Measurements from ENCODE around the gene PPP3R1. TPM values are rescaled to one million over a fixed set of nuclear protein-coding genes. Genes with fewer than 3 reads are reported as not detected.

Gene PPP3R1
- polyA plus RNA-seq (2011; rRNA removed) (5.2 and 12.1 TPM in 2 replicates), polyA minus RNA-seq (2011; rRNA and poly(A)+ RNA removed) (7.4 and 15.8 TPM in 2 replicates)

- peak within 1 kb of the TSS; percentile 91 for H3K4me3 ChIP-seq (ENCODE audit: low read depth, low read length)
- no peaks in the 10 kb centered on the region for H3K36me3 ChIP-seq (ENCODE audit: control insufficient read depth, insufficient read depth, low read length)
- H3K27me3 ChIP-seq (ENCODE audit: control insufficient read depth, insufficient read depth, low read length) = no peaks in the 10 kb centered on the region
- ChIA-PET CTCF (interaction anchor here (0.6 to 2.4 kb wide), 7 partner anchors 8 to 188 kb away, joined by 3 to 8 read pairs (median 5); no protein-coding TSS in a partner anchor), POLR2A (interaction anchor here (0.5 to 1.2 kb wide), 4 partner anchors 16 to 496 kb away, joined by 3 to 5 read pairs (median 4); partner anchors contain the start of gene CNRIP1)
- peak; percentile 76 for DNase-seq (ENCODE audit: low read depth)
- TF ChIP-seq, protein P1, sequence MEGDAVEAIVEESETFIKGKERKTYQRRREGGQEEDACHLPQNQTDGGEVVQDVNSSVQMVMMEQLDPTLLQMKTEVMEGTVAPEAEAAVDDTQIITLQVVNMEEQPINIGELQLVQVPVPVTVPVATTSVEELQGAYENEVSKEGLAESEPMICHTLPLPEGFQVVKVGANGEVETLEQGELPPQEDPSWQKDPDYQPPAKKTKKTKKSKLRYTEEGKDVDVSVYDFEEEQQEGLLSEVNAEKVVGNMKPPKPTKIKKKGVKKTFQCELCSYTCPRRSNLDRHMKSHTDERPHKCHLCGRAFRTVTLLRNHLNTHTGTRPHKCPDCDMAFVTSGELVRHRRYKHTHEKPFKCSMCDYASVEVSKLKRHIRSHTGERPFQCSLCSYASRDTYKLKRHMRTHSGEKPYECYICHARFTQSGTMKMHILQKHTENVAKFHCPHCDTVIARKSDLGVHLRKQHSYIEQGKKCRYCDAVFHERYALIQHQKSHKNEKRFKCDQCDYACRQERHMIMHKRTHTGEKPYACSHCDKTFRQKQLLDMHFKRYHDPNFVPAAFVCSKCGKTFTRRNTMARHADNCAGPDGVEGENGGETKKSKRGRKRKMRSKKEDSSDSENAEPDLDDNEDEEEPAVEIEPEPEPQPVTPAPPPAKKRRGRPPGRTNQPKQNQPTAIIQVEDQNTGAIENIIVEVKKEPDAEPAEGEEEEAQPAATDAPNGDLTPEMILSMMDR (IDR thresholded peaks at IDR 0.05; ENCODE audit: insufficient read depth, low read depth, low read length) = no peak
These were observed at the start of gene PPP3R1 for GRCh38 chr2:68252400-68253218. PPP3R1 (minus strand) TSS chr2:68252532; CDS start chr2:68252127, 405 bp downstream.

DNA sequence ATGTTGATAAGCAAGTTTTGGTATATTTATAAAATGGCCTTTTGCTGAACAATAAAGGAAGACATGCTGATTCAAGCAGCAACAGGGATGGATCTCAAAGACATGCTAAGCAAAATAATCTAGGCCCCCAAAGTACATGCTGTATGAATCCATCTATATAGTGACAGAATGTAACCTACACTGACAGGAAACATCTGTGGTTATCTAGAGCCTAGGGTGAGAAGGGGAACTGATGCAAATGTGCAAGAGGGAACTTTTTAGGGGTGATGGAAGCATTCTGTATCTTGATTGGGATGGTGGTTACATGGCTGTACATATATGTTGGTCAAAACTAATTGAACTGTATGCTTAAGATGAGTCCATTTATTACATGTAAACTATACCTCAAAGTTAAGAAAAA lies 43.2 kb upstream of the PPP3R1 start:
- Histone ChIP-seq H3K4me3 (ENCODE audit: low read depth, low read length) (no peak overlapping the region), H3K36me3 (ENCODE audit: control insufficient read depth, insufficient read depth, low read length) (no peaks in the 10 kb centered on the region), H3K27me3 (ENCODE audit: control insufficient read depth, insufficient read depth, low read length) (no peaks in the 10 kb centered on the region)
- TF ChIP-seq, protein P1 (IDR thresholded peaks at IDR 0.05; ENCODE audit: insufficient read depth, low read depth, low read length) = no peak
- CTCF ChIA-PET = interaction anchor here (1.4 kb wide), 1 partner anchor 146 kb away, joined by 4 read pairs; no protein-coding TSS in a partner anchor
- POLR2A ChIA-PET = no interaction called here
- DNase-seq (ENCODE audit: low read depth) = no peak

DNA sequence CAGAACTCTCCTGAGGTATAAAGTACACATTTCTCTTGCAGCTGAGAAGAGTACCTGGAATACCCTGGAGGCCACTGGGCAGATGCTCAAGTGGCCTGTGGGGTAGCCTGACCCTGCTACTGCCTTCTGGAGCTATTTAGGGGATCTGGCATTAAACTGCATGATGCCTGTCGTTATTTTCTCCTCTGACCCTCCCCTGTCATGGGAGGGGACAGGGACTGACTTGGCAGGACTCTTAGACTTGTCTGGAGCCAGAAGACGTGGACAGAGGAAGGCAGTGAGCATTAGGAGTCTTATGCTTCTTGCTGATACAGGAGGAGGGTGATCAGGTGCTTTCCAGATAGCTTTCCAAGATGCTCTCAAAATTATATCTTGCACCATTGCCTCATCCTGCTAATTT lies 42.6 kb upstream of the PPP3R1 start:
- POLR2A ChIA-PET = no interaction called here
- DNase-seq (ENCODE audit: low read depth) = no peak
- H3K27me3 ChIP-seq (ENCODE audit: control insufficient read depth, insufficient read depth, low read length) = no peaks in the 10 kb centered on the region
- no peak overlapping the region for H3K4me3 ChIP-seq (ENCODE audit: low read depth, low read length)
- no peaks in the 10 kb centered on the region for H3K36me3 ChIP-seq (ENCODE audit: control insufficient read depth, insufficient read depth, low read length)
- TF ChIP-seq, protein P1 (IDR thresholded peaks at IDR 0.05; ENCODE audit: insufficient read depth, low read depth, low read length) = no peak
- CTCF ChIA-PET = interaction anchor here (1.4 to 3.9 kb wide), 3 partner anchors 12 to 173 kb away, joined by 4 to 21 read pairs (median 8); no protein-coding TSS in a partner anchor

GRCh38 chr2:68294187-68294586 lies 41.9 kb upstream of the PPP3R1 start:
- Histone ChIP-seq H3K36me3 (ENCODE audit: control insufficient read depth, insufficient read depth, low read length) (no peaks in the 10 kb centered on the region), H3K27me3 (ENCODE audit: control insufficient read depth, insufficient read depth, low read length) (no peaks in the 10 kb centered on the region), H3K4me3 (ENCODE audit: low read depth, low read length) (no peak overlapping the region)
- POLR2A ChIA-PET = no interaction called here
- TF ChIP-seq, protein P1 (IDR thresholded peaks at IDR 0.05; ENCODE audit: insufficient read depth, low read depth, low read length) = no peak
- DNase-seq (ENCODE audit: low read depth) = no peak
- CTCF ChIA-PET = interaction anchor here (1.4 to 3.9 kb wide), 4 partner anchors 10 to 172 kb away, joined by 4 to 21 read pairs (median 10); no protein-coding TSS in a partner anchor

GRCh38 chr2:68293755-68294154 lies 41.4 kb upstream of the PPP3R1 start:
- Histone ChIP-seq H3K4me3 (ENCODE audit: low read depth, low read length) (no peak overlapping the region), H3K27me3 (ENCODE audit: control insufficient read depth, insufficient read depth, low read length) (no peaks in the 10 kb centered on the region), H3K36me3 (ENCODE audit: control insufficient read depth, insufficient read depth, low read length) (no peaks in the 10 kb centered on the region)
- TF ChIP-seq, protein P1 (IDR thresholded peaks at IDR 0.05; ENCODE audit: insufficient read depth, low read depth, low read length) = no peak
- DNase-seq (ENCODE audit: low read depth) = no peak
- POLR2A ChIA-PET = interaction anchor here (0.7 kb wide), 1 partner anchor 1761 kb away, joined by 3 read pairs; no protein-coding TSS in a partner anchor
- CTCF ChIA-PET = interaction anchor here (1.4 to 3.9 kb wide), 5 partner anchors 10 to 172 kb away, joined by 4 to 21 read pairs (median 10); no protein-coding TSS in a partner anchor

Data from BJ (cell line).